Endothelial cell of umbilical vein (primary cell): Measurements from ENCODE around the gene SMIM24. TPM values are rescaled to one million over a fixed set of nuclear protein-coding genes. Genes with fewer than 3 reads are reported as not detected.

ENCODE experiments used
- BruUV-seq: library from RNA; stranded (reverse); fragments of 400-500 nt; replicated peaks from 2 replicates; lab custom pipeline; 2021; lab: Mats Ljungman, UMichigan
- CTCF ChIA-PET: fragments of 300-600, 350-600 bp; sonication (Branson Sonifier 250); formaldehyde crosslinking; loops from one replicate; lab custom pipeline; 2021; ENCODE audit warnings: antibody characterized with exemption, inconsistent platforms; lab: Charles Lee
- POLR2A ChIA-PET: fragments of 300-600, 350-600 bp; sonication (Branson Sonifier 250); formaldehyde crosslinking; loops from one replicate; lab custom pipeline; 2021; ENCODE audit warnings: antibody characterized with exemption, inconsistent platforms; lab: Charles Lee
- DNase-seq: peaks from one replicate; pipeline ENCODE4 v3.0.0-alpha.2; 2011; ENCODE audit warnings: low read depth, low spot score
- FAIRE-seq: peaks from 2 replicates; lab custom pipeline; 2011; peaks lifted over from hg19 to GRCh38; lab: Jason Lieb, UNC
- H2AFZ ChIP-seq: 2 replicates; pipeline ENCODE4 v1.6.0; 2012; ENCODE audit warnings: low read depth, low read length, control low read depth, inconsistent platforms
- H3K27ac ChIP-seq: 2 replicates; pipeline ENCODE4 v1.5.1; 2011; ENCODE audit warnings: low read depth, mild to moderate bottlenecking, control low read depth, low read length, moderate library complexity; ENCODE audit not compliant: insufficient read depth
- H3K27me3 ChIP-seq, 2 experiments: 2 replicates each; pipeline versions ENCODE4 v1.6.0 to v1.6.1; 2011; ENCODE audit warnings: low read length in 2 of 2, mixed read lengths in 1 of 2; ENCODE audit not compliant: control insufficient read depth in 2 of 2, insufficient read depth in 2 of 2
- H3K36me3 ChIP-seq, 2 experiments: 2 replicates in 1 of 2; 3 replicates in 1 of 2; pipeline ENCODE4 v1.5.1; 2011; ENCODE audit warnings: low read length in 2 of 2, mild to moderate bottlenecking in 1 of 2, moderate library complexity in 1 of 2; ENCODE audit not compliant: control insufficient read depth in 2 of 2, insufficient read depth in 2 of 2; ENCODE audit errors: extremely low read depth in 1 of 2
- H3K4me1 ChIP-seq: 3 replicates; pipeline ENCODE4 v1.5.1; 2011; ENCODE audit warnings: mild to moderate bottlenecking, low read length; ENCODE audit not compliant: control insufficient read depth, insufficient read depth; ENCODE audit errors: extremely low read depth
- H3K4me2 ChIP-seq: 2 replicates; pipeline ENCODE4 v1.6.1; 2011; ENCODE audit warnings: low read length, control low read depth, mixed read lengths; ENCODE audit not compliant: insufficient read depth
- H3K4me3 ChIP-seq, 3 experiments: fragments of 200-600 bp in 1 of 3; sonication (generic), shearing (Covaris generic) in 1 of 3; replicated peaks in 1 of 3; 2 replicates each; pipeline ENCODE4 v1.5.1; 2011 to 2016; ENCODE audit warnings: control low read depth in 3 of 3, low read length in 3 of 3, mild to moderate bottlenecking in 2 of 3, inconsistent platforms in 1 of 3, low read depth in 1 of 3, moderate library complexity in 1 of 3; ENCODE audit not compliant: insufficient read depth in 1 of 3
- H3K79me2 ChIP-seq: 2 replicates; pipeline ENCODE4 v1.6.0; 2012; ENCODE audit warnings: low read length, inconsistent platforms; ENCODE audit not compliant: control insufficient read depth, insufficient read depth
- H3K9ac ChIP-seq: replicated peaks from 2 replicates; pipeline ENCODE3; 2011; ENCODE audit warnings: low read length, control low read depth; ENCODE audit not compliant: insufficient read depth; ENCODE audit errors: extremely low read depth
- H3K9me1 ChIP-seq: replicated peaks from 3 replicates; pipeline ENCODE4 v1.6.0; 2011; ENCODE audit warnings: mild to moderate bottlenecking, low read length; ENCODE audit not compliant: control insufficient read depth, insufficient read depth; ENCODE audit errors: extremely low read depth
- H3K9me3 ChIP-seq: replicated peaks from 2 replicates; pipeline ENCODE4 v1.5.1; 2012; ENCODE audit warnings: low read length, inconsistent platforms; ENCODE audit not compliant: control insufficient read depth, insufficient read depth
- H4K20me1 ChIP-seq: replicated peaks from 2 replicates; pipeline ENCODE3; 2011; ENCODE audit warnings: mild to moderate bottlenecking, low read length; ENCODE audit not compliant: control insufficient read depth, insufficient read depth; ENCODE audit errors: extremely low read depth
- CTCF ChIP-seq, 2 donors: IDR thresholded peaks; 1 replicate in 1 of 2; 2 replicates in 1 of 2; pipeline ENCODE4 v1.5.1; 2011; ENCODE audit warnings: low read length in 2 of 2, mild to moderate bottlenecking in 2 of 2, moderate library complexity in 2 of 2, control low read depth in 1 of 2, inconsistent platforms in 1 of 2, low read depth in 1 of 2; ENCODE audit not compliant: insufficient read depth in 1 of 2; ENCODE audit errors: extremely low read depth in 1 of 2
- EZH2 ChIP-seq: IDR thresholded peaks from 2 replicates; pipeline ENCODE4 v1.6.1; 2012; ENCODE audit warnings: borderline replicate concordance, low read depth, mild to moderate bottlenecking, moderate library complexity, low read length, inconsistent platforms; ENCODE audit not compliant: severe bottlenecking
- FOS ChIP-seq: IDR thresholded peaks from 2 replicates; pipeline ENCODE4 v1.6.1; 2011; ENCODE audit warnings: mild to moderate bottlenecking, low read length, moderate library complexity, borderline replicate concordance; ENCODE audit not compliant: insufficient read depth
- GATA2 ChIP-seq: IDR thresholded peaks from 2 replicates; pipeline ENCODE4 v1.7.0; 2011; ENCODE audit warnings: low read depth, mild to moderate bottlenecking, moderate library complexity, mixed read lengths, low read length; ENCODE audit not compliant: insufficient read length, insufficient read depth
- JUN ChIP-seq: IDR thresholded peaks from 2 replicates; pipeline ENCODE4 v1.6.1; 2011; ENCODE audit warnings: borderline replicate concordance, low read depth; ENCODE audit not compliant: insufficient read length, insufficient read depth
- MAX ChIP-seq: IDR thresholded peaks from 2 replicates; pipeline ENCODE4 v1.6.1; 2011; ENCODE audit not compliant: insufficient read depth, insufficient read length
- MYC ChIP-seq: IDR thresholded peaks from one replicate; pipeline ENCODE4 v1.6.1; 2011; ENCODE audit warnings: mild to moderate bottlenecking, low read depth, low read length
- POLR2A ChIP-seq: IDR thresholded peaks from 2 replicates; pipeline ENCODE4 v1.6.1; 2012; ENCODE audit warnings: low read depth, mild to moderate bottlenecking, control low read depth, low read length
- POLR2AphosphoS5 ChIP-seq: IDR thresholded peaks from 2 replicates; pipeline ENCODE4 v1.6.1; 2012; ENCODE audit warnings: low read depth, mild to moderate bottlenecking, control low read depth, low read length, moderate library complexity; ENCODE audit not compliant: insufficient read depth
- dilution Hi-C: fragments of 300-500 bp; cut with MboI; formaldehyde crosslinking; loops from one replicate; pipeline ENCODE4 v1.15.0; 2019; ENCODE audit warnings: low sequenced_read_pairs; ENCODE audit not compliant: extremely low pct_ligation_motif_present
- intact Hi-C: fragments of 100-400 bp; cut with micrococcal nuclease; formaldehyde crosslinking; loops from one replicate; pipeline ENCODE4 v1.10.0; 2022
- polyA plus RNA-seq, 4 experiments: library from polyadenylated mRNA; depleted of rRNA in 3 of 4; stranded (reverse) in 3 of 4; unstranded in 1 of 4; fragments of >200 nt; gene quantifications; 2 replicates each; pipeline versions ENCODE4 v1.2.1 to v1.2.3, GENCODE V29; 2011 to 2012; ENCODE audit warnings: missing spikeins in 1 of 4
- total RNA-seq: library from RNA; stranded (reverse); gene quantifications from 2 replicates; pipeline ENCODE4 v1.2.3, GENCODE V29; 2021

Gene SMIM24
- total and polyA plus RNA-seq, 2 donors (not counting 3 experiments of a cell fraction or from before 2014, with no cell fraction given): not detected

- TF ChIP-seq FOS: no peak
- no peak for TF ChIP-seq GATA2
- TF ChIP-seq JUN: no peak
- no peak for TF ChIP-seq POLR2AphosphoS5
- TF ChIP-seq MAX: no peak
- TF ChIP-seq CTCF (IDR thresholded peaks at IDR 0.05; ENCODE audit: extremely low read depth in 1 of 2, insufficient read depth in 1 of 2, low read depth in 1 of 2, low read length in 2 of 2): no peak
- no peak for TF ChIP-seq MYC
- TF ChIP-seq POLR2A: no peak
- TF ChIP-seq EZH2: no peak
- FAIRE-seq: no peak
- Histone ChIP-seq H4K20me1 (no peaks in the 10 kb centered on the region), H2AFZ (no peak overlapping the region), H3K4me1 (no peaks in the 10 kb centered on the region), H3K4me3 (no peak overlapping the region), H3K9me1 (no peaks in the 10 kb centered on the region), H3K4me2 (no peak overlapping the region), H3K79me2 (peaks cover 93% of the 10 kb centered on the region), H3K9ac (no peak overlapping the region), H3K36me3 (peaks cover 0 to 16% of the 10 kb centered on the region in 2 experiments), H3K27ac (no peak overlapping the region), H3K9me3 (no peaks in the 10 kb centered on the region), H3K27me3 (no peaks in the 10 kb centered on the region)
- dilution Hi-C loops (no loop called here), intact Hi-C loops (no loop called here)
- BruUV-seq: no TSS peak
- ChIA-PET POLR2A (no interaction called here), CTCF (no interaction called here)
- no peak for DNase-seq
Measured at GRCh38 chr19:3512562-3513228, 32.4 kb upstream of the SMIM24 start.
